GM18868 (cell line): ENCODE results near the gene DRC7.
"Not testable (repeated sequence)": the region's sequence is repeated elsewhere in the genome, so short reads cannot be mapped to it uniquely, and the experiment has no call there.

Experiments used
- ATAC-seq: cut with Tn5 transposase; IDR thresholded peaks from one replicate; pipeline ENCODE4 v1.9.1; 2021; ENCODE audit warnings: mild to moderate bottlenecking, moderate library complexity; ENCODE audit not compliant: unreplicated experiment

Gene DRC7

GRCh38 chr16:57732037-57732436 lies 37.4 kb downstream of the DRC7 start:
- ATAC-seq, result no peak

GRCh38 chr16:57732714-57733113 lies 38.1 kb downstream of the DRC7 start:
- no peak for ATAC-seq

- ATAC-seq, result no peak
Observed at GRCh38 chr16:57734308-57734924, 39.8 kb downstream of the DRC7 start.

GRCh38 chr16:57734925-57735754 lies 40.5 kb downstream of the DRC7 start:
- ATAC-seq, result peak; percentile 84

GRCh38 chr16:57735755-57736418 lies 41.3 kb downstream of the DRC7 start, which contains the start of gene KATNB1:
Gene KATNB1, plus strand, starts transcription at chr16:57735770. Its CDS starts 1,474 bp downstream, at chr16:57737244.
- ATAC-seq, result no peak

GRCh38 chr16:57736419-57737351 lies 42.1 kb downstream of the DRC7 start:
- no peak for ATAC-seq

- ATAC-seq, result no peak
Observed at GRCh38 chr16:57738844-57739243, 44.2 kb downstream of the DRC7 start.

GRCh38 chr16:57739756-57740422 lies 45.3 kb downstream of the DRC7 start:
- no peak for ATAC-seq

- no peak for ATAC-seq
Observed at GRCh38 chr16:57740423-57741071, 45.9 kb downstream of the DRC7 start.

GRCh38 chr16:57741660-57742191 lies 47.1 kb downstream of the DRC7 start:
- no peak for ATAC-seq

GRCh38 chr16:57742543-57742942 lies 47.9 kb downstream of the DRC7 start:
- no peak for ATAC-seq

GRCh38 chr16:57743458-57743857 lies 48.9 kb downstream of the DRC7 start:
- ATAC-seq, result no peak

GRCh38 chr16:57743886-57744641 lies 49.5 kb downstream of the DRC7 start:
- no peak for ATAC-seq

GRCh38 chr16:57744642-57744903 lies 50.0 kb downstream of the DRC7 start:
- ATAC-seq, result no peak

- no peak for ATAC-seq
Observed at GRCh38 chr16:57745768-57746167, 51.2 kb downstream of the DRC7 start.

GRCh38 chr16:57746316-57746715 lies 51.7 kb downstream of the DRC7 start:
- not testable (repeated sequence) for ATAC-seq

GRCh38 chr16:57747091-57747490 lies 52.5 kb downstream of the DRC7 start:
- no peak for ATAC-seq

GRCh38 chr16:57747496-57747895 lies 52.9 kb downstream of the DRC7 start:
- no peak for ATAC-seq

GRCh38 chr16:57747996-57748395 lies 53.4 kb downstream of the DRC7 start:
- ATAC-seq, result no peak
